Trophoblast cell (in vitro differentiated cells and primary cell): ENCODE data around the gene SLC6A18.

Experiments
- DNase-seq, 2 donors: peaks; one replicate each; pipeline ENCODE4 v3.0.0-alpha.2; 2016
- H2AFZ ChIP-seq: 2 replicates; pipeline ENCODE4 v1.6.1; 2013; ENCODE audit warnings: low read length, moderate library complexity, mild to moderate bottlenecking; ENCODE audit not compliant: insufficient read depth, poor library complexity
- H2AK5ac ChIP-seq: 2 replicates; pipeline ENCODE4 v1.6.1; 2013; ENCODE audit warnings: mild to moderate bottlenecking, low read length
- H2BK120ac ChIP-seq: 2 replicates; pipeline ENCODE4 v1.6.1; 2013; ENCODE audit warnings: low read length, mild to moderate bottlenecking, moderate library complexity; ENCODE audit not compliant: insufficient read depth, poor library complexity
- H2BK12ac ChIP-seq: 2 replicates; pipeline ENCODE4 v1.6.1; 2013; ENCODE audit warnings: mild to moderate bottlenecking, low read length, moderate library complexity
- H2BK5ac ChIP-seq: 2 replicates; pipeline ENCODE4 v1.6.1; 2013; ENCODE audit warnings: low read length, low read depth, moderate library complexity, mild to moderate bottlenecking; ENCODE audit not compliant: poor library complexity
- H3K14ac ChIP-seq: 2 replicates; pipeline ENCODE4 v1.6.1; 2013; ENCODE audit warnings: mild to moderate bottlenecking, low read length
- H3K18ac ChIP-seq: 2 replicates; pipeline ENCODE4 v1.6.1; 2013; ENCODE audit warnings: mild to moderate bottlenecking, low read length
- H3K23ac ChIP-seq: 2 replicates; pipeline ENCODE4 v1.6.1; 2013; ENCODE audit warnings: low read length
- H3K27ac ChIP-seq: 2 replicates; pipeline ENCODE4 v1.5.1; 2013; ENCODE audit warnings: low read depth, mild to moderate bottlenecking, inconsistent platforms, low read length, moderate library complexity
- H3K27me3 ChIP-seq: 2 replicates; pipeline ENCODE4 v1.6.1; 2013; ENCODE audit warnings: inconsistent platforms, mild to moderate bottlenecking, low read length, moderate library complexity; ENCODE audit not compliant: insufficient read depth
- H3K36me3 ChIP-seq, 2 experiments: 1 replicate in 1 of 2; 2 replicates in 1 of 2; pipeline ENCODE4 v1.6.1; 2013; ENCODE audit warnings: low read length in 2 of 2, mild to moderate bottlenecking in 2 of 2, moderate library complexity in 1 of 2; ENCODE audit not compliant: insufficient read depth in 2 of 2, control insufficient read depth in 1 of 2
- H3K4ac ChIP-seq: 2 replicates; pipeline ENCODE4 v1.6.1; 2013; ENCODE audit warnings: low read depth, mild to moderate bottlenecking, low read length, moderate library complexity
- H3K4me1 ChIP-seq, 2 experiments: 1 replicate in 1 of 2; 2 replicates in 1 of 2; pipeline ENCODE4 v1.6.1; 2013; ENCODE audit warnings: low read length in 2 of 2, mild to moderate bottlenecking in 2 of 2, moderate library complexity in 1 of 2; ENCODE audit not compliant: insufficient read depth in 2 of 2, control insufficient read depth in 1 of 2
- H3K4me2 ChIP-seq: 2 replicates; pipeline ENCODE4 v1.6.1; 2013; ENCODE audit warnings: inconsistent platforms, mild to moderate bottlenecking, low read length, moderate library complexity
- H3K4me3 ChIP-seq: 2 replicates; pipeline ENCODE4 v1.5.1; 2013; ENCODE audit warnings: mild to moderate bottlenecking, low read depth, low read length, inconsistent platforms
- H3K79me1 ChIP-seq: one replicate; pipeline ENCODE4 v1.6.1; 2013; ENCODE audit warnings: low read length
- H3K79me2 ChIP-seq: 2 replicates; pipeline ENCODE4 v1.6.1; 2013; ENCODE audit warnings: low read length, mild to moderate bottlenecking; ENCODE audit not compliant: control insufficient read depth, insufficient read depth, poor library complexity
- H3K9ac ChIP-seq: 2 replicates; pipeline ENCODE4 v1.6.1; 2013; ENCODE audit warnings: mild to moderate bottlenecking, low read length
- H3K9me3 ChIP-seq: 2 replicates; pipeline ENCODE4 v1.6.1; 2013; ENCODE audit warnings: low read depth, mild to moderate bottlenecking, control low read depth, inconsistent platforms, low read length; ENCODE audit not compliant: insufficient read depth
- H4K12ac ChIP-seq: 2 replicates; pipeline ENCODE4 v1.6.1; 2013; ENCODE audit warnings: low read depth, mild to moderate bottlenecking, low read length, moderate library complexity
- H4K8ac ChIP-seq: 2 replicates; pipeline ENCODE4 v1.6.1; 2013; ENCODE audit warnings: low read depth, mild to moderate bottlenecking, low read length, moderate library complexity
- H4K91ac ChIP-seq: one replicate; pipeline ENCODE4 v1.6.1; 2013; ENCODE audit warnings: low read depth, mild to moderate bottlenecking, low read length, moderate library complexity
- WGBS: extraction: QIAGEN DNeasy Blood & Tissue Kit; methylation state at CpG from one replicate; pipeline ENCODE4 v1.1.7; 2013; ENCODE audit warnings: missing lambda C conversion rate; ENCODE audit not compliant: insufficient read length, insufficient coverage; ENCODE audit errors: extremely low coverage; 5-methylcytosine and 5-hydroxymethylcytosine counted together

SLC6A18 gene

GRCh38 chr5:1292139-1292538 is 67.0 kb downstream of the SLC6A18 start:
- no CpG with 5 or more reads among the region's 6 CpGs for WGBS
- H3K79me2 ChIP-seq: no peaks in the 10 kb centered on the region
- no peak for DNase-seq

GRCh38 chr5:1292846-1293415 is 67.8 kb downstream of the SLC6A18 start:
- Histone ChIP-seq H2BK120ac (no peak overlapping the region), H3K14ac (no peak overlapping the region), H2AK5ac (no peak overlapping the region), H3K23ac (no peak overlapping the region), H3K9me3 (peaks cover 10% of the 10 kb centered on the region), H4K91ac (no peak overlapping the region), H4K12ac (no peak overlapping the region), H2BK12ac (no peak overlapping the region), H4K8ac (no peak overlapping the region), H3K4me2 (no peak overlapping the region), H3K4me3 (no peak overlapping the region), H3K79me1 (no peaks in the 10 kb centered on the region), H3K79me2 (no peaks in the 10 kb centered on the region), H2BK5ac (no peak overlapping the region), H3K27me3 (peaks cover 21% of the 10 kb centered on the region), H2AFZ (no peak overlapping the region), H3K4ac (no peak overlapping the region), H3K18ac (no peak overlapping the region), H3K36me3 (no peaks in the 10 kb centered on the region), H3K27ac (no peak overlapping the region), H3K4me1 (peaks cover 8 to 12% of the 10 kb centered on the region in 2 experiments), H3K9ac (no peak overlapping the region)
- WGBS: no CpG with 5 or more reads among the region's 30 CpGs
- DNase-seq: no peak

More at GRCh38 chr5:1292139-1292538, 67.0 kb downstream of the SLC6A18 start:
- Histone ChIP-seq H4K91ac (no peak overlapping the region), H3K23ac (no peak overlapping the region), H3K4me3 (no peak overlapping the region), H3K27me3 (peaks cover 21% of the 10 kb centered on the region), H3K36me3 (no peaks in the 10 kb centered on the region), H2BK5ac (no peak overlapping the region), H3K79me1 (no peaks in the 10 kb centered on the region), H2AK5ac (no peak overlapping the region), H3K18ac (no peak overlapping the region), H2BK12ac (no peak overlapping the region), H4K12ac (no peak overlapping the region), H4K8ac (no peak overlapping the region), H3K27ac (no peak overlapping the region), H3K4me1 (peaks cover 8 to 12% of the 10 kb centered on the region in 2 experiments), H3K4ac (no peak overlapping the region), H3K4me2 (no peak overlapping the region), H2BK120ac (no peak overlapping the region), H3K14ac (no peak overlapping the region), H3K9me3 (peaks cover 9% of the 10 kb centered on the region), H2AFZ (no peak overlapping the region), H3K9ac (no peak overlapping the region)

GRCh38 chr5:1293416-1294205 is 68.4 kb downstream of the SLC6A18 start:
- no peak overlapping the region for H2AFZ ChIP-seq
- no peak overlapping the region for H2AK5ac ChIP-seq
- no peak overlapping the region for H3K9ac ChIP-seq
- H2BK5ac ChIP-seq: no peak overlapping the region
- DNase-seq: no peak
- H4K12ac ChIP-seq: no peak overlapping the region
- H3K4me1 ChIP-seq: peaks cover 8 to 12% of the 10 kb centered on the region in 2 experiments
- H3K4me3 ChIP-seq: no peak overlapping the region
- H3K27me3 ChIP-seq: peaks cover 21% of the 10 kb centered on the region
- peaks cover 6% of the 10 kb centered on the region for H3K9me3 ChIP-seq
- no peak overlapping the region for H4K91ac ChIP-seq
- H3K79me2 ChIP-seq: no peaks in the 10 kb centered on the region
- H3K4ac ChIP-seq: no peak overlapping the region
- WGBS: no CpG with 5 or more reads among the region's 60 CpGs
- H4K8ac ChIP-seq: no peak overlapping the region
- no peaks in the 10 kb centered on the region for H3K79me1 ChIP-seq
- no peak overlapping the region for H3K27ac ChIP-seq
- no peak overlapping the region for H3K4me2 ChIP-seq
- no peak overlapping the region for H2BK120ac ChIP-seq
- no peak overlapping the region for H3K23ac ChIP-seq
- no peak overlapping the region for H3K14ac ChIP-seq
- H3K18ac ChIP-seq: no peak overlapping the region
- H2BK12ac ChIP-seq: no peak overlapping the region
- no peaks in the 10 kb centered on the region for H3K36me3 ChIP-seq

GRCh38 chr5:1294206-1294834 is 69.1 kb downstream of the SLC6A18 start:
- Histone ChIP-seq H2AFZ (peak overlapping the region; percentile 15), H3K4me2 (peak overlapping the region; percentile 68), H3K23ac (no peak overlapping the region), H3K79me1 (no peaks in the 10 kb centered on the region), H3K4me1 (peaks cover 8 to 12% of the 10 kb centered on the region in 2 experiments), H2AK5ac (no peak overlapping the region), H4K12ac (no peak overlapping the region), H4K91ac (no peak overlapping the region), H2BK120ac (no peak overlapping the region), H3K27ac (no peak overlapping the region), H3K79me2 (no peaks in the 10 kb centered on the region), H2BK12ac (no peak overlapping the region), H3K27me3 (peaks cover 21% of the 10 kb centered on the region), H2BK5ac (no peak overlapping the region), H3K14ac (no peak overlapping the region), H3K4me3 (peak overlapping the region; percentile 61), H3K18ac (no peak overlapping the region), H3K36me3 (no peaks in the 10 kb centered on the region), H3K9ac (no peak overlapping the region), H3K9me3 (peaks cover 5% of the 10 kb centered on the region), H3K4ac (no peak overlapping the region), H4K8ac (no peak overlapping the region)
- no CpG with 5 or more reads among the region's 69 CpGs for WGBS
- no peak for DNase-seq
